GM19455 (cell line): ENCODE data around the gene RASSF3.
"Not testable (repeated sequence)": the region's sequence is repeated elsewhere in the genome, so short reads cannot be mapped to it uniquely, and the experiment has no call there.

Experiments
- ATAC-seq: cut with Tn5 transposase; IDR thresholded peaks from one replicate; pipeline ENCODE4 v1.9.1; 2021; ENCODE audit not compliant: unreplicated experiment

Gene RASSF3

GRCh38 chr12:64595863-64596793 lies 14.2 kb upstream of the RASSF3 start:
- ATAC-seq = no peak

- no peak for ATAC-seq
Measured at GRCh38 chr12:64598831-64599230, 11.5 kb upstream of the RASSF3 start.

- ATAC-seq = no peak
Measured at GRCh38 chr12:64600164-64600561, 10.1 kb upstream of the RASSF3 start.

- no peak for ATAC-seq
Measured at GRCh38 chr12:64603183-64603841, 7.0 kb upstream of the RASSF3 start.

GRCh38 chr12:64608901-64609535 lies 1.3 kb upstream of the RASSF3 start:
- ATAC-seq = peak; percentile 26

GRCh38 chr12:64609536-64610078 lies 688 bp upstream of the RASSF3 start:
- ATAC-seq = no peak

- ATAC-seq = peak; percentile 57
Measured at GRCh38 chr12:64610660-64611340, 505 bp downstream of the RASSF3 start.

GRCh38 chr12:64611341-64612284 lies 1.3 kb downstream of the RASSF3 start:
- ATAC-seq = no peak

GRCh38 chr12:64612843-64613242 lies 2.5 kb downstream of the RASSF3 start:
- no peak for ATAC-seq

- ATAC-seq = not testable (repeated sequence)
Measured at GRCh38 chr12:64613775-64614398, 3.6 kb downstream of the RASSF3 start.

- no peak for ATAC-seq
Measured at GRCh38 chr12:64616201-64616600, 5.9 kb downstream of the RASSF3 start.

GRCh38 chr12:64618953-64619590 lies 8.8 kb downstream of the RASSF3 start:
- no peak for ATAC-seq

- ATAC-seq = peak; percentile 78
Measured at GRCh38 chr12:64621257-64621942, 11.1 kb downstream of the RASSF3 start.

GRCh38 chr12:64624035-64624434 lies 13.7 kb downstream of the RASSF3 start:
- no peak for ATAC-seq

- peak; percentile 42 for ATAC-seq
Measured at GRCh38 chr12:64625243-64626077, 15.2 kb downstream of the RASSF3 start.

- ATAC-seq = not testable (repeated sequence)
Measured at GRCh38 chr12:64626588-64626987, 16.3 kb downstream of the RASSF3 start.

- no peak for ATAC-seq
Measured at GRCh38 chr12:64627771-64628170, 17.5 kb downstream of the RASSF3 start.
